Epithelial cell of esophagus (primary cell): Measurements from ENCODE around the gene RAB44.
A peak's percentile ranks its signal among the peaks of the same experiment; 100 is the strongest.

Experiments
- DNase-seq: peaks from one replicate; pipeline ENCODE4 v3.0.0; 2010; ENCODE audit warnings: low read depth
- H3K4me3 ChIP-seq: 2 replicates; pipeline ENCODE4 v1.5.1; 2011; ENCODE audit warnings: mild to moderate bottlenecking, low read length, control low read depth
- CTCF ChIP-seq: IDR thresholded peaks from 2 replicates; pipeline ENCODE4 v1.5.1; 2011; ENCODE audit warnings: low read depth, mild to moderate bottlenecking, low read length, control low read depth, inconsistent platforms; ENCODE audit not compliant: insufficient read depth; ENCODE audit errors: missing control alignments

The RAB44 gene

GRCh38 chr6:36684447-36684812, 13.2 kb upstream of the RAB44 start:
- H3K4me3 ChIP-seq, result no peak overlapping the region
- DNase-seq, result no peak
- no peak for TF ChIP-seq CTCF

- H3K4me3 ChIP-seq, result no peak overlapping the region
- DNase-seq, result no peak
- TF ChIP-seq CTCF, result no peak
Observed at GRCh38 chr6:36685166-36685924, 12.3 kb upstream of the RAB44 start.

GRCh38 chr6:36685926-36686667, 11.5 kb upstream of the RAB44 start:
- no peak for DNase-seq
- no peak for TF ChIP-seq CTCF
- no peak overlapping the region for H3K4me3 ChIP-seq

- H3K4me3 ChIP-seq, result no peak overlapping the region
- no peak for TF ChIP-seq CTCF
- DNase-seq, result peak; percentile 50
Observed at GRCh38 chr6:36686668-36687513, 10.7 kb upstream of the RAB44 start.

- peak; percentile 57 for DNase-seq
- TF ChIP-seq CTCF, result no peak
- no peak overlapping the region for H3K4me3 ChIP-seq
Observed at GRCh38 chr6:36688063-36688738, 9.4 kb upstream of the RAB44 start.

GRCh38 chr6:36688739-36689075, 8.9 kb upstream of the RAB44 start:
- peak; percentile 30 for DNase-seq
- TF ChIP-seq CTCF, result no peak
- H3K4me3 ChIP-seq, result no peak overlapping the region
